ENCODE data around the gene SPRN.

GRCh38 chr10:133401500-133401899 is 22.9 kb downstream of the SPRN start:
- TF ChIP-seq CTCF (IDR thresholded peaks at IDR 0.05): no peak
- no peak for TF ChIP-seq POLR2A (IDR thresholded peaks at IDR 0.05)

Measured in lower leg skin (tissue), 3 donors.